22Rv1 (cell line): ENCODE results near the gene UBE2O.
A peak's percentile ranks its signal among the peaks of the same experiment; 100 is the strongest.

Source experiments
- CTCF ChIP-seq: fragments of 450-650 bp; IDR thresholded peaks from 2 replicates; pipeline ENCODE4 v1.5.1; 2017; ENCODE audit warnings: mild to moderate bottlenecking
- ZFX ChIP-seq: fragments of 450-650 bp; IDR thresholded peaks from 2 replicates; pipeline ENCODE4 v1.6.1; 2017; ENCODE audit warnings: antibody characterized with exemption, borderline replicate concordance

DNA sequence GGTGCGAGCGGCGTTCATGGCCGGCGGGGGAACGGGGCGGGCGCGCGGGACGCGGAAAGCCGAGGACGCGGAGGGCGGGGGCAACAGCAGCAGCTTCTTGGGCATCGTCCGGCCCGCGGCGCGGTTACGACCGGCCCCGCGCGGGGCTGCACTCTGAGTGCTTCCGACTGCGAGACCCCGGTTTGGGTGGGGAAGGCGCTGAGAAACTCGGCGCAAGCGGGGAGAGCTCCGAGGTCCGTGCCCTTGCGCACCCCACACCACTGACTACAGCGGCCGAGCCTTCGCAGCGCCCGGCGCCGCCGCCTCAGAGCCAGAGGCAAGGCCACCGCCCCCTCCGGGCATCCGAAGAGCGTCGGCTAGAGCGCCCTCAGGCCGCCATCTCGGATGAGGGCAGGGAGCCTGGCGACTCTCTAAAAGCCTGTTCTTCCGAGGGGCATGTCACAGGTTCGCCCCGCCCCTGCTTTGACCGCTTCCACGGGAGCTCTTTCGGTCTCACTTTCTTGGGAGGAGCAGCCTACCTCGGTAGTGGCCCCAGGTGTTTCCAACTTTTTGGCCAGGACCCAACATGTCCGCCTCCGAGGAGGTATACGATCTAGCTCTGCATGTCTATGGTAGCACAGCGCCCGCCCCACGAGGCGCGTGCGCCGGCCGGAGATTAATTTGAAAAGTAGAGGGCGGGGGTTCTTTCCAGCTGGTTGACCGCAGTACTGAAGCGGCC, 99.2 kb downstream of the UBE2O start, which contains the start of gene PRPSAP1:
- 0 out of 2 replicates have a peak, but pooled peaks have one; percentile 20 for TF ChIP-seq CTCF
- no peak for TF ChIP-seq ZFX
